OCI-LY7 (cell line): ENCODE measurements around the gene CLDN19.

Experiments used
- EZH2phosphoT487 ChIP-seq: fragments of 200-600 bp; sonication (generic); IDR thresholded peaks from 2 replicates; pipeline ENCODE4 v1.6.1; 2018; ENCODE audit warnings: low read depth, borderline replicate concordance, mild to moderate bottlenecking, mixed run types, antibody characterized with exemption, low read length, moderate library complexity, mixed read lengths
- TF ChIP-seq, protein P1 (sequence below): fragments of 200-600 bp; sonication (generic); conservative IDR thresholded peaks from 2 replicates; pipeline ENCODE4 v1.5.1; 2014; ENCODE audit warnings: mild to moderate bottlenecking, antibody characterized with exemption, low read length, moderate library complexity, mixed read lengths

DNA sequence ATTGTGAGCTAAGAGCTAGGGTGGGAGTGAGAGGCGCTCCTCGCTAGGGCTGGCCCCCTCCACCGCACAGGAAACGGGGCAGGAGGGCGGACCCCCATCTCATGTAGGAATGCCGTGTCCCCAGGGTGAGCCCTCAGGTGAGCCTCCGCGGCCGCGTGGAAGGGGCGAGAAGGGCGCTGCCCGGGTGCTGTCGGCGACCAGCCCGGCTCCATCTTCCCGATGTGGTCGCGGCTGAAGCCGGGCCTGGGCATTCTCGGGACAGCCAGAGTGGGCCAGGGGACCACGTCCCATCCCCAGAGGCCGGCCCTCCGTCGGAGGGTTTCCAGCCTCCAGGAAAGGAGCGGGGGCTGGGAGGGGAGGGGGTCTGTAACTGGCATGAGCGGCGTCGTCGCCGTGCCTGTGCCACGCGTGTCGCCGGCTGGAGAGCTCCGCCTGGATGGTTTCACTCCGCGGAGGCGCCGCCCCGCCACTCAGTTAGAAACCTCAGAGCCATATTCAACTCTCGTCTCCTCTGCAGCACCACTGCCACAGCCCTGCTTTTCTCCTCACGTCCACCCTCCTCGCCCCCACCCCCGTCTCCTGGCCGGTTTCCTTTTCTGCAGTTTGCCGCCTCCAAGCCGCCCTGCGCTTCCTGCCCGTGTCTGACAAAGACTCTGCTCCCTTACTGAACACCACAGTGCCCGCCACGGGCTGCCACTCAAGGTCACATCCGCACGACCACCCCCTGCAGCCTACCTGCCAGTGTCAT, 45.1 kb upstream of the CLDN19 start, which contains the start of gene TMEM269:
- TF ChIP-seq, protein P1, sequence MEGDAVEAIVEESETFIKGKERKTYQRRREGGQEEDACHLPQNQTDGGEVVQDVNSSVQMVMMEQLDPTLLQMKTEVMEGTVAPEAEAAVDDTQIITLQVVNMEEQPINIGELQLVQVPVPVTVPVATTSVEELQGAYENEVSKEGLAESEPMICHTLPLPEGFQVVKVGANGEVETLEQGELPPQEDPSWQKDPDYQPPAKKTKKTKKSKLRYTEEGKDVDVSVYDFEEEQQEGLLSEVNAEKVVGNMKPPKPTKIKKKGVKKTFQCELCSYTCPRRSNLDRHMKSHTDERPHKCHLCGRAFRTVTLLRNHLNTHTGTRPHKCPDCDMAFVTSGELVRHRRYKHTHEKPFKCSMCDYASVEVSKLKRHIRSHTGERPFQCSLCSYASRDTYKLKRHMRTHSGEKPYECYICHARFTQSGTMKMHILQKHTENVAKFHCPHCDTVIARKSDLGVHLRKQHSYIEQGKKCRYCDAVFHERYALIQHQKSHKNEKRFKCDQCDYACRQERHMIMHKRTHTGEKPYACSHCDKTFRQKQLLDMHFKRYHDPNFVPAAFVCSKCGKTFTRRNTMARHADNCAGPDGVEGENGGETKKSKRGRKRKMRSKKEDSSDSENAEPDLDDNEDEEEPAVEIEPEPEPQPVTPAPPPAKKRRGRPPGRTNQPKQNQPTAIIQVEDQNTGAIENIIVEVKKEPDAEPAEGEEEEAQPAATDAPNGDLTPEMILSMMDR = no peak
- TF ChIP-seq EZH2phosphoT487 = no peak
